HepG2 (cell line): ENCODE results near the gene BAIAP2L1. TPM values are rescaled to one million over a fixed set of nuclear protein-coding genes. Genes with fewer than 3 reads are reported as not detected.

Source experiments
- CBFB ChIP-seq: sonication (generic); formaldehyde crosslinking; IDR thresholded peaks from 2 replicates; pipeline ENCODE4 v1.4.0; 2020; ENCODE audit warnings: missing genetic modification reagents
- CBX2 ChIP-seq, 2 experiments: fragments of 200-600 bp in 1 of 2; sonication (generic); formaldehyde crosslinking in 1 of 2; IDR thresholded peaks; 2 replicates each; pipeline versions ENCODE4 v1.7.0 to v1.8.1; 2018 to 2022; ENCODE audit warnings: low read depth in 2 of 2, low read length in 1 of 2, mild to moderate bottlenecking in 1 of 2, missing genetic modification reagents in 1 of 2
- MYC ChIP-seq: sonication (generic); formaldehyde crosslinking; IDR thresholded peaks from 2 replicates; pipeline ENCODE4 v1.9.0; 2021; ENCODE audit warnings: missing genetic modification reagents, borderline replicate concordance
- RAD21 ChIP-seq: fragments of 450-650 bp; formaldehyde crosslinking; IDR thresholded peaks from 2 replicates; pipeline ENCODE4 v1.5.0; 2020; ENCODE audit warnings: mild to moderate bottlenecking
- ZMYM4 ChIP-seq: sonication (generic); formaldehyde crosslinking; IDR thresholded peaks from 2 replicates; pipeline ENCODE4 v1.8.1; 2023; ENCODE audit warnings: mild to moderate bottlenecking, missing genetic modification reagents
- ZNF263 ChIP-seq: sonication (generic); formaldehyde crosslinking; IDR thresholded peaks from 2 replicates; pipeline ENCODE4 v1.4.0; 2020; ENCODE audit warnings: missing genetic modification reagents
- ZNF788 ChIP-seq: sonication (generic); formaldehyde crosslinking; IDR thresholded peaks from 2 replicates; pipeline ENCODE4 v1.5.0; 2020; ENCODE audit warnings: mild to moderate bottlenecking, missing genetic modification reagents, borderline replicate concordance
- ZNF878 ChIP-seq: sonication (generic); formaldehyde crosslinking; IDR thresholded peaks from 2 replicates; pipeline ENCODE4 v1.8.1; 2023; ENCODE audit warnings: mild to moderate bottlenecking, missing genetic modification reagents, moderate library complexity
- polyA plus RNA-seq, 8 experiments: library from polyadenylated mRNA; depleted of rRNA in 3 of 8; stranded (reverse) in 7 of 8; unstranded in 1 of 8; fragments of >200 nt; fragmentation: Illumina TruSeq in 4 of 8; extraction: Trizol in 4 of 8; gene quantifications; 2 replicates each; pipeline versions ENCODE4 v1.2.1 to v1.2.3, GENCODE V29; 2011 to 2016; ENCODE audit warnings: low read depth in 4 of 8, missing spikeins in 1 of 8, mixed read lengths in 1 of 8; ENCODE audit not compliant: insufficient read depth in 1 of 8
- total RNA-seq, 5 experiments: library from RNA; depleted of rRNA; stranded (reverse); fragments of >200 nt; fragmentation: Illumina TruSeq; extraction: Trizol; gene quantifications; 2 replicates each; pipeline ENCODE4 v1.2.3, GENCODE V29; 2016; ENCODE audit warnings: low read depth in 1 of 5
- TF ChIP-seq, protein P1 (sequence below): sonication (generic); formaldehyde crosslinking; IDR thresholded peaks from 2 replicates; pipeline ENCODE4 v1.8.0; 2022; ENCODE audit warnings: missing genetic modification reagents, mild to moderate bottlenecking, inconsistent platforms, borderline replicate concordance
- TF ChIP-seq, protein P2 (sequence below): IDR thresholded peaks from 2 replicates; pipeline ENCODE4 v1.6.1; 2016; ENCODE audit warnings: missing compliant biosample characterization, missing genetic modification reagents, borderline replicate concordance
- TF ChIP-seq, protein P3 (sequence below): conservative IDR thresholded peaks from 2 replicates; pipeline ENCODE4 v1.6.1; 2018; ENCODE audit warnings: missing genetic modification reagents

Gene BAIAP2L1
- total and polyA plus RNA-seq, 2 of the 13 experiments (the other 11 are each of a cell fraction or from before 2014, with no cell fraction given), result 13.0 to 21.5 TPM

- TF ChIP-seq, protein P1, sequence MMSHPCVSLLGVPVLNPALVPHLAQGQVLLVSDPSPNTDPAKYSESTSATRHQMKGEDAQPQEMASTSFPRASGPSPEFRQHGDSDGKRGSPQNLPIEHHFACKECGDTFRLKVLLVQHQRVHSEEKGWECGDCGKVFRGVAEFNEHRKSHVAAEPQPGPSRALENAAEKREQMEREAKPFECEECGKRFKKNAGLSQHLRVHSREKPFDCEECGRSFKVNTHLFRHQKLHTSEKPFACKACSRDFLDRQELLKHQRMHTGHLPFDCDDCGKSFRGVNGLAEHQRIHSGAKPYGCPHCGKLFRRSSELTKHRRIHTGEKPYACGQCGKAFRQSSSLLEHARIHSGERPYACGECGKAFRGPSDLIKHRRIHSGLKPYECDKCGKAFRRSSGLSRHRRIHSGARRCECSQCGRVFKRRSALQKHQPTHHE (CRISPR knock-in tag), result peak; percentile 95
- TF ChIP-seq RAD21 (CRISPR knock-in tag), result 0 out of 2 replicates have a peak, but pooled peaks have one; percentile 26
- TF ChIP-seq ZNF263 (CRISPR knock-in tag), result peak; percentile 82; the same call in 1 of the 2 replicates
- peak; percentile 79; the same call in 1 of the 2 replicates for TF ChIP-seq ZNF788 (CRISPR knock-in tag)
- TF ChIP-seq, protein P2, sequence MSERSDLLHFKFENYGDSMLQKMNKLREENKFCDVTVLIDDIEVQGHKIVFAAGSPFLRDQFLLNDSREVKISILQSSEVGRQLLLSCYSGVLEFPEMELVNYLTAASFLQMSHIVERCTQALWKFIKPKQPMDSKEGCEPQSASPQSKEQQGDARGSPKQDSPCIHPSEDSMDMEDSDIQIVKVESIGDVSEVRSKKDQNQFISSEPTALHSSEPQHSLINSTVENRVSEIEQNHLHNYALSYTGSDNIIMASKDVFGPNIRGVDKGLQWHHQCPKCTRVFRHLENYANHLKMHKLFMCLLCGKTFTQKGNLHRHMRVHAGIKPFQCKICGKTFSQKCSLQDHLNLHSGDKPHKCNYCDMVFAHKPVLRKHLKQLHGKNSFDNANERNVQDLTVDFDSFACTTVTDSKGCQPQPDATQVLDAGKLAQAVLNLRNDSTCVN (CRISPR knock-in tag), result no peak
- TF ChIP-seq ZMYM4 (CRISPR knock-in tag), result peak; percentile 90
- TF ChIP-seq CBX2 (IDR thresholded peaks at IDR 0.05; ENCODE audit: low read depth, low read length), result no peak
- TF ChIP-seq CBX2 (CRISPR knock-in tag; IDR thresholded peaks at IDR 0.05; ENCODE audit: low read depth), result no peak
- TF ChIP-seq MYC, result peak; percentile 70; the same call in 1 of the 2 replicates
- TF ChIP-seq ZNF878 (CRISPR knock-in tag), result no peak
- TF ChIP-seq CBFB (CRISPR knock-in tag), result peak; percentile 82; the same call in 1 of the 2 replicates
- TF ChIP-seq, protein P3, sequence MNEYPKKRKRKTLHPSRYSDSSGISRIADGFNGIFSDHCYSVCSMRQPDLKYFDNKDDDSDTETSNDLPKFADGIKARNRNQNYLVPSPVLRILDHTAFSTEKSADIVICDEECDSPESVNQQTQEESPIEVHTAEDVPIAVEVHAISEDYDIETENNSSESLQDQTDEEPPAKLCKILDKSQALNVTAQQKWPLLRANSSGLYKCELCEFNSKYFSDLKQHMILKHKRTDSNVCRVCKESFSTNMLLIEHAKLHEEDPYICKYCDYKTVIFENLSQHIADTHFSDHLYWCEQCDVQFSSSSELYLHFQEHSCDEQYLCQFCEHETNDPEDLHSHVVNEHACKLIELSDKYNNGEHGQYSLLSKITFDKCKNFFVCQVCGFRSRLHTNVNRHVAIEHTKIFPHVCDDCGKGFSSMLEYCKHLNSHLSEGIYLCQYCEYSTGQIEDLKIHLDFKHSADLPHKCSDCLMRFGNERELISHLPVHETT (CRISPR knock-in tag), result peak; percentile 94
- TF ChIP-seq, all 625 proteins: peak for 224
Measured at GRCh38 chr7:98251601-98252424, 149.1 kb downstream of the BAIAP2L1 start, which contains the start of gene TECPR1 (continued).
